Esophagus muscularis mucosa (tissue), 4 donors: Measurements from ENCODE around the gene WRNIP1. TPM values are rescaled to one million over a fixed set of nuclear protein-coding genes. Genes with fewer than 3 reads are reported as not detected.

ENCODE experiments used
- DNase-seq: peaks from one replicate; pipeline ENCODE4 v3.0.0-alpha.2; 2017; ENCODE audit errors: extremely low spot score
- H3K27ac ChIP-seq, 4 donors: fragments of 200-600 bp; sonication (generic); replicated peaks in 1 of 4; 1 replicate in 3 of 4; 2 replicates in 1 of 4; pipeline ENCODE4 v1.5.1; 2016 to 2019; ENCODE audit warnings: mild to moderate bottlenecking in 1 of 4
- H3K27me3 ChIP-seq, 4 donors: fragments of 200-600 bp; sonication (generic); one replicate each; pipeline versions ENCODE4 v1.5.1 to v1.6.0; 2016 to 2019
- H3K36me3 ChIP-seq, 4 donors: fragments of 200-600 bp; sonication (generic); one replicate each; pipeline ENCODE4 v1.5.1; 2016 to 2019
- H3K4me1 ChIP-seq, 4 donors: fragments of 200-600 bp; sonication (generic); one replicate each; pipeline ENCODE4 v1.5.1; 2016 to 2019
- H3K4me3 ChIP-seq, 4 donors: fragments of 200-600 bp; sonication (generic); 1 replicate in 2 of 4; 2 replicates in 2 of 4; pipeline ENCODE4 v1.5.1; 2016 to 2019; ENCODE audit warnings: mild to moderate bottlenecking in 4 of 4, moderate library complexity in 1 of 4
- H3K9me3 ChIP-seq, 4 donors: fragments of 200-600 bp; sonication (generic); 1 replicate in 3 of 4; 2 replicates in 1 of 4; pipeline ENCODE4 v1.5.1; 2016 to 2019
- CTCF ChIP-seq, 3 experiments: fragments of 200-600 bp in 2 of 3; fragments of 450-650 bp in 1 of 3; sonication (generic) in 2 of 3; IDR thresholded peaks; one replicate each; pipeline ENCODE4 v1.5.1; 2017 to 2019; ENCODE audit warnings: antibody characterized with exemption in 3 of 3, mild to moderate bottlenecking in 2 of 3, moderate library complexity in 1 of 3
- EP300 ChIP-seq: sonication (generic); formaldehyde crosslinking; IDR thresholded peaks from one replicate; pipeline ENCODE4 v1.6.1; 2017; ENCODE audit warnings: antibody characterized with exemption
- POLR2A ChIP-seq: fragments of 450-650 bp; IDR thresholded peaks from one replicate; pipeline ENCODE4 v1.6.1; 2017; ENCODE audit warnings: antibody characterized with exemption, moderate library complexity, mild to moderate bottlenecking, low read depth
- POLR2AphosphoS5 ChIP-seq, 2 donors: sonication (generic); formaldehyde crosslinking; IDR thresholded peaks; one replicate each; pipeline ENCODE4 v1.6.1; 2017; ENCODE audit warnings: antibody characterized with exemption in 2 of 2
- WGBS: methylation state at CpG from one replicate; pipeline ENCODE4 v1.1.5; 2018; 5-methylcytosine and 5-hydroxymethylcytosine counted together
- intact Hi-C: fragments of 100-400 bp; cut with DNase I; formaldehyde crosslinking; loops from one replicate; pipeline ENCODE4 v1.15.1; 2023
- total RNA-seq, 4 donors: library from RNA; depleted of rRNA; stranded (reverse); fragments of >200 nt; gene quantifications; one replicate each; pipeline versions ENCODE4 v1.1.0 to v1.2.1, GENCODE V29; 2016

Gene WRNIP1
- total RNA-seq, 4 donors from 2014 or later = 55.2 to 77.2 (median 63.7) TPM

DNA sequence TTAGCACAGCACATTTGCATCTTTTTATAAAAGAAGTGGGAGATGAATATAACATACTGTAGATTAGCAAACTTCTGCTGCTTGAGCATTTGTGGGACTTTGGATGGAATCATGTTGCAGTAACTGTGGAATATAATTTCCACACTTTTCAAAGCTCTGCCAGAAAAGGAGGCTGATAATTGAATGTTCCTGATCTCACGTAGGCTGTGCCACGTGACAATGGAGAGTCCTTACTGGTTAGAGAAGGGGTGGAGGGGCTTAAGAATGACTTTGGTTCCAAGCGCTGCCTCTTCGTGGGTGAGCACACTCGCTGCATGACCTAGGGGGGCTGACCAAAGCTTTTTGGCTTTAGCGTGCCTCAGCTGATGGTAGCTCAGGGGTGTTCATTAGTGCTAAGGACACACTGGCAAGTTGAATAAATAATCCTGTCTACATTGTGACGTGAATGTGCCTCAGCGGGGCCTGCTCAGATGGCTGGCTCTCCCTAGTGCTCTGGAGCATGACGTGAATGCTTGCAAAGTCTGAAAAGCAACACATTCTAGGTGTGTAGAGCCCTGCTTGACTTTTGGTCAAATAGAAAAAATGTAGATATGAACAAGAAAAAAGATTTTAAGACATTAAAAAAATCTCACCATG lies 15.0 kb downstream of the WRNIP1 start:
- TF ChIP-seq EP300 (no peak), POLR2AphosphoS5 (IDR thresholded peaks at IDR 0.05) (no peak), POLR2A (no peak), CTCF (IDR thresholded peaks at IDR 0.05) (no peak)
- H3K27ac ChIP-seq = no peak overlapping the region
- H3K36me3 ChIP-seq = peaks cover 7 to 67% (median 56%) of the 10 kb centered on the region in 4 donors
- intact Hi-C loops = no loop called here
- H3K27me3 ChIP-seq = no peaks in the 10 kb centered on the region
- H3K4me1 ChIP-seq = peaks cover 0 to 24% (median 10%) of the 10 kb centered on the region in 4 donors
- no peak overlapping the region for H3K4me3 ChIP-seq
- DNase-seq = no peak
- no peaks in the 10 kb centered on the region for H3K9me3 ChIP-seq
- WGBS = 90% methylated on average over 9 of the region's 9 CpGs

- DNase-seq = no peak
- H3K4me3 ChIP-seq = no peak overlapping the region
- H3K4me1 ChIP-seq = peaks cover 0 to 16% (median 8%) of the 10 kb centered on the region in 4 donors
- intact Hi-C loops = no loop called here
- no peak overlapping the region for H3K27ac ChIP-seq
- no peaks in the 10 kb centered on the region for H3K9me3 ChIP-seq
- 89% methylated on average over 6 of the region's 7 CpGs for WGBS
- peaks cover 7 to 83% (median 60%) of the 10 kb centered on the region in 4 donors for H3K36me3 ChIP-seq
- TF ChIP-seq CTCF (IDR thresholded peaks at IDR 0.05) = no peak
- H3K27me3 ChIP-seq = no peaks in the 10 kb centered on the region
These were observed 16.6 kb downstream of the WRNIP1 start for GRCh38 chr6:2781685-2782355.

DNA sequence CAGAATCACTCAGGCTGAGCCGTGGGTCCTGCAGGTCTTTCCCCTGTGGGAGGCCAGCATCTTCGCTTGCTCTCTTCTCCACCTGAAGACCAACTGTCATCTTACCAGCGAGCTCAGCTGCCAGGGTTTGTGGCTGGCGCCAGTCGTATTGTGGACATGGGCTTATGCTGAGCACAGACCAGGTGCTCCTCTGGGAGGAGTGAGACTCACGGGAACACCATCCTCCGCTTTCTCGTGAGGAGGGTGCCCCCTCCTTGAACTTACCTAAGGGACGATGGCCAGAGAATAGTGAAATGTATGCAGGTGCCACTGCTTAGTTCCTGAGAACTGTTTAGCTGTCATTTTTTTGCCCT lies 17.1 kb downstream of the WRNIP1 start:
- no peaks in the 10 kb centered on the region for H3K9me3 ChIP-seq
- TF ChIP-seq CTCF (IDR thresholded peaks at IDR 0.05) (no peak), POLR2A (no peak), POLR2AphosphoS5 (IDR thresholded peaks at IDR 0.05) (no peak), EP300 (no peak)
- no peak overlapping the region for H3K27ac ChIP-seq
- H3K4me1 ChIP-seq = peaks cover 0 to 15% (median 6%) of the 10 kb centered on the region in 4 donors
- no peak overlapping the region for H3K4me3 ChIP-seq
- WGBS = 92% methylated on average over 9 of the region's 9 CpGs
- DNase-seq = no peak
- H3K36me3 ChIP-seq = peaks cover 7 to 86% (median 63%) of the 10 kb centered on the region in 4 donors
- intact Hi-C loops = no loop called here
- H3K27me3 ChIP-seq = no peaks in the 10 kb centered on the region

- H3K27ac ChIP-seq = no peak overlapping the region
- 77% methylated on average over 10 of the region's 10 CpGs for WGBS
- intact Hi-C loops = no loop called here
- H3K4me3 ChIP-seq = no peak overlapping the region
- H3K36me3 ChIP-seq = peaks cover 7 to 91% (median 63%) of the 10 kb centered on the region in 4 donors
- DNase-seq = no peak
- H3K4me1 ChIP-seq = peaks cover 0 to 11% (median 5%) of the 10 kb centered on the region in 4 donors
- no peaks in the 10 kb centered on the region for H3K9me3 ChIP-seq
- no peaks in the 10 kb centered on the region for H3K27me3 ChIP-seq
- no peak for TF ChIP-seq CTCF (IDR thresholded peaks at IDR 0.05)
- no peak for TF ChIP-seq POLR2A
- TF ChIP-seq POLR2AphosphoS5 (IDR thresholded peaks at IDR 0.05) = no peak
- no peak for TF ChIP-seq EP300
These were observed 17.6 kb downstream of the WRNIP1 start for GRCh38 chr6:2782825-2783187.
